ENCODE measurements around the gene PDAP1. TPM values are rescaled to one million over a fixed set of nuclear protein-coding genes. Genes with fewer than 3 reads are reported as not detected.
"Not testable (repeated sequence)": the region's sequence is repeated elsewhere in the genome, so short reads cannot be mapped to it uniquely, and the experiment has no call there.

PDAP1 gene
- total RNA-seq, 1 experiment from 2014 or later = 150 TPM

GRCh38 chr7:99433158-99433557 lies 24.8 kb upstream of the PDAP1 start:
- H3K27ac ChIP-seq (ENCODE audit: insufficient read length, low read depth, low read length) = no peak overlapping the region
- no peak overlapping the region for H3K23ac ChIP-seq (ENCODE audit: insufficient read length, low read depth, low read length)
- H2AFZ ChIP-seq (ENCODE audit: low read length) = no peak overlapping the region
- no peak overlapping the region for H3K4me3 Mint-ChIP-seq
- no peak overlapping the region for H3T11ph ChIP-seq (ENCODE audit: low read length)
- no peaks in the 10 kb centered on the region for H3K27me3 Mint-ChIP-seq (ENCODE audit: low read depth)
- no peaks in the 10 kb centered on the region for H3K27me3 ChIP-seq (ENCODE audit: insufficient read depth, low read length)
- H2BK15ac ChIP-seq (ENCODE audit: low read depth, low read length) = no peak overlapping the region
- H4K8ac ChIP-seq (replicated peaks; ENCODE audit: insufficient read length, low read depth, low read length) = no peak overlapping the region
- H2BK120ac ChIP-seq (ENCODE audit: low read depth, low read length, poor library complexity, severe bottlenecking) = no peak overlapping the region
- H4K91ac ChIP-seq (ENCODE audit: insufficient read length, low read depth, low read length) = no peak overlapping the region
- H4K5ac ChIP-seq (ENCODE audit: insufficient read length, low read depth, low read length) = no peak overlapping the region
- H2AK5ac ChIP-seq (ENCODE audit: insufficient read length, low read length) = no peak overlapping the region
- H3K4me1 ChIP-seq (ENCODE audit: insufficient read depth, low read length) = no peaks in the 10 kb centered on the region
- TF ChIP-seq CTCF (conservative IDR thresholded peaks at IDR 0.05) = no peak
- no peak overlapping the region for H2BK12ac ChIP-seq (ENCODE audit: insufficient read length, low read depth, low read length)
- H3K36me3 Mint-ChIP-seq (ENCODE audit: insufficient read depth in 1 of 3, low read depth in 3 of 3) = peaks cover 43 to 57% (median 53%) of the 10 kb centered on the region in 3 experiments
- H3K14ac ChIP-seq (ENCODE audit: insufficient read depth, low read length) = no peak overlapping the region
- H3K4me2 ChIP-seq (ENCODE audit: insufficient read depth, insufficient read length, low read length) = no peak overlapping the region
- WGBS (ENCODE audit: extremely low coverage, insufficient read length, low lambda C conversion rate) = no CpG with 5 or more reads among the region's 9 CpGs
- H3K27ac Mint-ChIP-seq = no peak overlapping the region
- peaks cover 0 to 6% of the 10 kb centered on the region in 2 experiments; a peak in 1 of 4 replicates for H3K4me1 Mint-ChIP-seq
- H3K56ac ChIP-seq (ENCODE audit: insufficient read length, low read depth, low read length) = no peak overlapping the region
- no peaks in the 10 kb centered on the region for H3K9me3 ChIP-seq (ENCODE audit: control insufficient read depth, low read depth, low read length)
- no peak overlapping the region for H2BK5ac ChIP-seq (ENCODE audit: insufficient read length, low read length)
- no peak overlapping the region for H3K9ac ChIP-seq (ENCODE audit: extremely low read depth, insufficient read length, low read length)
- H3K79me1 ChIP-seq (ENCODE audit: insufficient read depth, low read depth, low read length, poor library complexity, severe bottlenecking) = no peaks in the 10 kb centered on the region
- H3K79me2 ChIP-seq (ENCODE audit: insufficient read depth, low read length) = peaks cover 7% of the 10 kb centered on the region; the same call in 1 of the 2 replicates
- H3K23me2 ChIP-seq (ENCODE audit: insufficient read length, low read depth, low read length, poor library complexity, severe bottlenecking) = no peaks in the 10 kb centered on the region
- no peaks in the 10 kb centered on the region for H3K9me3 Mint-ChIP-seq
- DNase-seq = no peak
- no peak overlapping the region for H3K18ac ChIP-seq (ENCODE audit: insufficient read length, low read depth, low read length)
- H3K4ac ChIP-seq (ENCODE audit: low read depth, low read length) = no peak overlapping the region
- H2BK20ac ChIP-seq (ENCODE audit: low read depth, low read length, poor library complexity, severe bottlenecking) = no peak overlapping the region
- no peaks in the 10 kb centered on the region for H4K20me1 ChIP-seq (ENCODE audit: control insufficient read depth, insufficient read depth, insufficient read length)

- H3K9ac ChIP-seq (ENCODE audit: extremely low read depth, insufficient read length, low read length); H3K18ac ChIP-seq (ENCODE audit: insufficient read length, low read depth, low read length); H3K27me3 ChIP-seq (ENCODE audit: insufficient read depth, low read length); H3K4me3 Mint-ChIP-seq; H3K14ac ChIP-seq (ENCODE audit: insufficient read depth, low read length); H3K27ac ChIP-seq (ENCODE audit: insufficient read length, low read depth, low read length); DNase-seq; H2BK12ac ChIP-seq (ENCODE audit: insufficient read length, low read depth, low read length); H2BK120ac ChIP-seq (ENCODE audit: low read depth, low read length, poor library complexity, severe bottlenecking); H2AK5ac ChIP-seq (ENCODE audit: insufficient read length, low read length); H4K20me1 ChIP-seq (ENCODE audit: control insufficient read depth, insufficient read depth, insufficient read length); H3K79me1 ChIP-seq (ENCODE audit: insufficient read depth, low read depth, low read length, poor library complexity, severe bottlenecking); H3K27me3 Mint-ChIP-seq (ENCODE audit: low read depth); H3T11ph ChIP-seq (ENCODE audit: low read length); H3K4me1 ChIP-seq (ENCODE audit: insufficient read depth, low read length); H2BK20ac ChIP-seq (ENCODE audit: low read depth, low read length, poor library complexity, severe bottlenecking); H3K9me3 Mint-ChIP-seq; H3K79me2 ChIP-seq (ENCODE audit: insufficient read depth, low read length); H4K91ac ChIP-seq (ENCODE audit: insufficient read length, low read depth, low read length); H4K5ac ChIP-seq (ENCODE audit: insufficient read length, low read depth, low read length); H2BK15ac ChIP-seq (ENCODE audit: low read depth, low read length); H2AFZ ChIP-seq (ENCODE audit: low read length); H3K4me1 Mint-ChIP-seq; H3K27ac Mint-ChIP-seq; H4K8ac ChIP-seq (replicated peaks; ENCODE audit: insufficient read length, low read depth, low read length); H3K4me2 ChIP-seq (ENCODE audit: insufficient read depth, insufficient read length, low read length); H3K23me2 ChIP-seq (ENCODE audit: insufficient read length, low read depth, low read length, poor library complexity, severe bottlenecking); H3K9me3 ChIP-seq (ENCODE audit: control insufficient read depth, low read depth, low read length); H3K56ac ChIP-seq (ENCODE audit: insufficient read length, low read depth, low read length); H3K4ac ChIP-seq (ENCODE audit: low read depth, low read length); H3K23ac ChIP-seq (ENCODE audit: insufficient read length, low read depth, low read length); H2BK5ac ChIP-seq (ENCODE audit: insufficient read length, low read length): not testable (repeated sequence)
- WGBS (ENCODE audit: extremely low coverage, insufficient read length, low lambda C conversion rate) = no CpG with 5 or more reads among the region's 13 CpGs
- peaks cover 48 to 62% (median 59%) of the 10 kb centered on the region in 3 experiments for H3K36me3 Mint-ChIP-seq (ENCODE audit: insufficient read depth in 1 of 3, low read depth in 3 of 3)
Measured at GRCh38 chr7:99431756-99432540, 23.6 kb upstream of the PDAP1 start.

Data from H9 (cell line).